ENCODE results near the gene TRIM2. TPM values are rescaled to one million over a fixed set of nuclear protein-coding genes. Genes with fewer than 3 reads are reported as not detected.
A peak's percentile ranks its signal among the peaks of the same experiment; 100 is the strongest.

The TRIM2 gene
- total RNA-seq, 1 experiment from 2014 or later: 49.6 TPM

DNA sequence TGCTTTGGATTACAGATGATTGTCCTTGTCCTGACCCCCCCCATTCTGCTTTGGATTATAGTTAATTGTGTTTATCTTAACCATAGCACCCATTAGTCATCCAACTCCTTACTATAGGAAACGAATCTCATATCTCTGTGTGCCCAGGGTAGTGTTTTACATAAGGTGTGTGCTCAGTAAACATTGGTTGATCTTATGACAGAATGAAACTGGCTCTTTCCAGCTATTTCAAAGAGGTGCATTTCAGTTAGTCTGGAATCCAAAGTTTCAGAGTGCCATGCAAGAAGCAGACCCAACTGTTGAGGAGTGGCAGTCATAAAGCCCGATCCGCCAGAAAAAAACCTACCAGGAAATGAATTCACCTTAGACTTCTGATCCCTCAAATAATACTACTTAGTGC, 14.7 kb downstream of the TRIM2 start:
- Mint-ChIP-seq H3K27ac (ENCODE audit: unreplicated experiment) (peak overlapping the region; percentile 62), H3K36me3 (ENCODE audit: insufficient read depth, unreplicated experiment) (peaks cover 20% of the 10 kb centered on the region), H3K4me3 (ENCODE audit: low read depth, unreplicated experiment) (peak overlapping the region; percentile 41), H3K4me1 (ENCODE audit: low read depth, unreplicated experiment) (peaks cover 34% of the 10 kb centered on the region), H3K9me3 (ENCODE audit: low read depth, unreplicated experiment) (no peaks in the 10 kb centered on the region), H3K27me3 (ENCODE audit: unreplicated experiment) (no peaks in the 10 kb centered on the region)
- peak; percentile 18 for DNase-seq
- BruUV-seq (replicated peaks): no TSS peak
- CTCF ChIA-PET: no interaction called here
- intact Hi-C loops (cut with micrococcal nuclease; ENCODE audit: unreplicated experiment): no loop called here
- TF ChIP-seq, protein P1, sequence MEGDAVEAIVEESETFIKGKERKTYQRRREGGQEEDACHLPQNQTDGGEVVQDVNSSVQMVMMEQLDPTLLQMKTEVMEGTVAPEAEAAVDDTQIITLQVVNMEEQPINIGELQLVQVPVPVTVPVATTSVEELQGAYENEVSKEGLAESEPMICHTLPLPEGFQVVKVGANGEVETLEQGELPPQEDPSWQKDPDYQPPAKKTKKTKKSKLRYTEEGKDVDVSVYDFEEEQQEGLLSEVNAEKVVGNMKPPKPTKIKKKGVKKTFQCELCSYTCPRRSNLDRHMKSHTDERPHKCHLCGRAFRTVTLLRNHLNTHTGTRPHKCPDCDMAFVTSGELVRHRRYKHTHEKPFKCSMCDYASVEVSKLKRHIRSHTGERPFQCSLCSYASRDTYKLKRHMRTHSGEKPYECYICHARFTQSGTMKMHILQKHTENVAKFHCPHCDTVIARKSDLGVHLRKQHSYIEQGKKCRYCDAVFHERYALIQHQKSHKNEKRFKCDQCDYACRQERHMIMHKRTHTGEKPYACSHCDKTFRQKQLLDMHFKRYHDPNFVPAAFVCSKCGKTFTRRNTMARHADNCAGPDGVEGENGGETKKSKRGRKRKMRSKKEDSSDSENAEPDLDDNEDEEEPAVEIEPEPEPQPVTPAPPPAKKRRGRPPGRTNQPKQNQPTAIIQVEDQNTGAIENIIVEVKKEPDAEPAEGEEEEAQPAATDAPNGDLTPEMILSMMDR (IDR thresholded peaks at IDR 0.05; ENCODE audit: unreplicated experiment): no peak

DNA sequence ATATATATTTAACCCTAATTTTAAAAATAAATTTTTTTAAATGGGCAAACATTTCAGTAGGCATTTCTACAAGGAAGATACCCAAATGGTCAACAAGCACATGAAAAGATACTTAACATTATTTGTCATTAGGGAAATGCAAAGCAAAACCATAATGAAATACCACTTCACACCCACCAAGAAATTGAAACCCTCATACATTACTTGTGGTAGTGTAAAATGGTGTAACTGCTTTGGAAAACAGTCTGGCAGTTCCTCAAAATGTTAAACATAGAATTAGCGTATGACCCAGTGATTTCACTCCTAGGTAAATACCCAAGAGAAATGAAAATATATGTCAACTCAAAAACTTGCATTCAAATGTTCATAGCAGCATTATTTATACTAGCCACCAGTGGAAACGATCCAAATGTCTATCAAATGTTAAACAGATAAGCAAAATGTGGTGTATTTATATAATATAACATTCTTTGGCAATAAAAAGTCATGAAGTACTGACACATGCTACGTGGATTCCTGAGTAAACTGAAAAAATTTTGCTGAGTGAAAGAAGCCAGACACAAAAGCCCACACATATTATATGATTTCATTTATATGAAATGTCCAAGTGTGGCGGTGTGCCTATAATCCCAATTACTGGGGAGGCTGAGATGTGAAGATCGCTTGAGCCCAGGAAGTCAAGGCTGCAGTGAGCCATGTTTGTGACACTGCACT, 16.6 kb downstream of the TRIM2 start:
- Mint-ChIP-seq H3K27me3 (ENCODE audit: unreplicated experiment) (no peaks in the 10 kb centered on the region), H3K36me3 (ENCODE audit: insufficient read depth, unreplicated experiment) (peaks cover 26% of the 10 kb centered on the region), H3K4me1 (ENCODE audit: low read depth, unreplicated experiment) (peaks cover 43% of the 10 kb centered on the region), H3K9me3 (ENCODE audit: low read depth, unreplicated experiment) (no peaks in the 10 kb centered on the region), H3K27ac (ENCODE audit: unreplicated experiment) (no peak overlapping the region), H3K4me3 (ENCODE audit: low read depth, unreplicated experiment) (no peak overlapping the region)
- TF ChIP-seq, protein P1 (IDR thresholded peaks at IDR 0.05; ENCODE audit: unreplicated experiment): no peak
- no TSS peak for BruUV-seq (replicated peaks)
- intact Hi-C loops (cut with micrococcal nuclease; ENCODE audit: unreplicated experiment): no loop called here
- CTCF ChIA-PET: no interaction called here
- no peak for DNase-seq

DNA sequence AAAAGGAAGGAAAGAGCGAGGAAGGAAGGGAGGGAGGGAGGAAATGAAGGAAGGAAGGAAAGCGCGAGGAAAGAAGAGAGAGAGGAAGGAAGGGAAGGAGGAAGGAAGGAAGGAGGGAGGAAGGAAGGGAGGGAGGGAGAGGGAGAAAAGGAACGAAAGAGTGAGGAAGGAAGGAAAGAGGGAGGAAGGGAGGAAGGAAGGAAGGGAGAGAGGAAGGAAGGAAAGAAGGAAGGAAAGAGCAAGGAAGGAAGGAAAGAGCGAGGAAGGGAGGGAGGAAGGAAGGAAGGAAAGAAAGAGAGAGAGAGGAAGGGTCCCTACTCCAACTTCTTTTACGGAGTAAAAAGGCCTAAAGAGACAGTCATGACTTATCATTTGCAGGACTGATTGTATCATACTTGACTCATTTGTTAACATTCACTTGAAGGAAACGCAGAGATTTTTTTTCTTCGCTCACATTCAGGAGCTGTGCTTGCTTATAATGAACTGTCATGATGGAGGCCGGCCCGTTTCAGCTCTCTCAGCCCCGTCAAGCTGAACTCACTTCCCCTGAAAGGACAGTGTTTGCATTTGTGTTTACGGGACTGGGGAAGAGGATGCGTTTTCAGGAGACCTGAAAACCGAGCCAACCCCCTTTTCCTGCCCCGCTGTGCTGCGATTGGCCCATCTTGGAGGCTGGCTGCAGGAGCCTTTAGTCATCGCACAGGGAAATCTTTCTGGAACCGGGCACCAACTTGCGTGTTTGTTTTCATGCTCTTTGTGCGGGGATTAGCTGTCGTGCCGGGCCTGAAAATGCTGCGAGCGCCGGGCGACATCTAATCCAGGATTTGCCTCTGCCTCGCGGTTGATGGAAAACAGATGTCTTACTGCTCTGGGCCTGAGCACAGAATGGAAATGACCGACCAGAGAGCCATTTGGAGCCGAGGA, 17.8 kb downstream of the TRIM2 start:
- peaks cover 26% of the 10 kb centered on the region for H3K36me3 Mint-ChIP-seq (ENCODE audit: insufficient read depth, unreplicated experiment)
- TF ChIP-seq, protein P1 (IDR thresholded peaks at IDR 0.05; ENCODE audit: unreplicated experiment): no peak
- CTCF ChIA-PET: interaction anchor here (2.4 kb wide), 1 partner anchor 79 kb away, joined by 7 read pairs; no protein-coding TSS in a partner anchor
- peak; percentile 44 for DNase-seq
- H3K4me3 Mint-ChIP-seq (ENCODE audit: low read depth, unreplicated experiment): peak overlapping the region; percentile 71
- H3K9me3 Mint-ChIP-seq (ENCODE audit: low read depth, unreplicated experiment): no peaks in the 10 kb centered on the region
- peaks cover 38% of the 10 kb centered on the region for H3K4me1 Mint-ChIP-seq (ENCODE audit: low read depth, unreplicated experiment)
- no peaks in the 10 kb centered on the region for H3K27me3 Mint-ChIP-seq (ENCODE audit: unreplicated experiment)
- BruUV-seq (replicated peaks): no TSS peak
- H3K27ac Mint-ChIP-seq (ENCODE audit: unreplicated experiment): peak overlapping the region; percentile 7
- intact Hi-C loops (cut with micrococcal nuclease; ENCODE audit: unreplicated experiment): no loop called here

DNA sequence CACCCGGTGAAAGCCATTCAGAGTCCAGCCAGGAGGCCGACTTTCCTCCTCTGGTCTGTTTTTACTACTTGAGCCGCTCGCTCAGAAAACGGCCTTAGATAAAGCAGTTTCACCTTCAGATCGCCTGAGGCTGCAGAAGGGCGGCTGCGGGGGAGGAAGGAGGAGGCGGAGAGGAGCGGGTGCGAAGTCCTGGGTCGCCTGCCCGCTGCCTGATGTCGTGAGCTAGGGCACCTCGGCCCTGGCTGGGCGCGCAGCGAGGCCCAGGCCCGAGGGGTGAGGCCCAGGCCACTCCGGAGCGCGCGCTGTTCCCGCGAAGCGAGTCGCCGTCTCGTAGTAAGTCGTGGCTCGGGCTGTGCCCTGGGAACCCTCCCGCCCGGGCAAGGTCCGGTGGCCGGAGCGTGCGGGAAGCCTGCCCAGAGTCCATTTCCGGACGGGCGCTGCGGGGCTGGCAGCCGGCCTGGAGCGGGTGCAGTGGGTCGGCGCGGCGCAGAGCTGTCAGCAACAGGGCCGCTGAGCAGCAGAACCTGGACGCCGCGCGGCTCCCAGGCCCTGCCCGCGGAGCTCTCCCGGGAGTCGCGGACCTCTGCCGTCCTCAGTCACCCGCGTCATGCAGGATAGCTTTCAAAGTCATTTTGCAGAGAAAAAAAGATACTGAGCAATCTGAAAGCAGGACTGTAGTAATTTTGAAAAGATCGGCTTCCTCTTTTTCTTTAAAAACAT, 18.6 kb downstream of the TRIM2 start:
- H3K36me3 Mint-ChIP-seq (ENCODE audit: insufficient read depth, unreplicated experiment): peaks cover 26% of the 10 kb centered on the region
- H3K4me3 Mint-ChIP-seq (ENCODE audit: low read depth, unreplicated experiment): peak overlapping the region; percentile 71
- H3K27ac Mint-ChIP-seq (ENCODE audit: unreplicated experiment): peak overlapping the region; percentile 24
- TSS peak; percentile 12 for BruUV-seq (replicated peaks)
- H3K9me3 Mint-ChIP-seq (ENCODE audit: low read depth, unreplicated experiment): no peaks in the 10 kb centered on the region
- CTCF ChIA-PET: interaction anchor here (1.8 to 2.4 kb wide), 2 partner anchors 10 to 80 kb away, joined by 5 to 7 read pairs; no protein-coding TSS in a partner anchor
- peaks cover 32% of the 10 kb centered on the region for H3K4me1 Mint-ChIP-seq (ENCODE audit: low read depth, unreplicated experiment)
- DNase-seq: peak; percentile 35
- intact Hi-C loops (cut with micrococcal nuclease; ENCODE audit: unreplicated experiment): no loop called here
- TF ChIP-seq, protein P1 (IDR thresholded peaks at IDR 0.05; ENCODE audit: unreplicated experiment): no peak
- H3K27me3 Mint-ChIP-seq (ENCODE audit: unreplicated experiment): no peaks in the 10 kb centered on the region
